GM12891 (cell line): Measurements from ENCODE around the gene TMEM223. TPM values are rescaled to one million over a fixed set of nuclear protein-coding genes. Genes with fewer than 3 reads are reported as not detected.
"Not testable (repeated sequence)": the region's sequence is repeated elsewhere in the genome, so short reads cannot be mapped to it uniquely, and the experiment has no call there.

Source experiments
- DNase-seq: peaks from one replicate; pipeline ENCODE4 v3.0.0; 2011; ENCODE audit warnings: low spot score; ENCODE audit not compliant: insufficient read length
- FAIRE-seq: peaks from 2 replicates; lab custom pipeline; 2011; peaks lifted over from hg19 to GRCh38; lab: Jason Lieb, UNC
- PAX5 ChIP-seq: IDR thresholded peaks from 2 replicates; pipeline ENCODE4 v1.6.1; 2011; ENCODE audit warnings: low read length, moderate library complexity, mild to moderate bottlenecking; ENCODE audit not compliant: insufficient read depth, severe bottlenecking
- POLR2A ChIP-seq: IDR thresholded peaks from 2 replicates; pipeline ENCODE4 v1.6.1; 2011; ENCODE audit warnings: low read depth, low read length, control low read depth
- POLR2AphosphoS5 ChIP-seq: IDR thresholded peaks from 2 replicates; pipeline ENCODE4 v1.6.1; 2011; ENCODE audit warnings: low read depth, low read length, control low read depth
- POU2F2 ChIP-seq: IDR thresholded peaks from 2 replicates; pipeline ENCODE4 v1.6.1; 2011; ENCODE audit warnings: low read depth, mild to moderate bottlenecking, control low read depth, low read length, moderate library complexity
- SPI1 ChIP-seq: IDR thresholded peaks from 2 replicates; pipeline ENCODE4 v1.6.1; 2011; ENCODE audit warnings: low read depth, low read length, control low read depth
- TAF1 ChIP-seq: IDR thresholded peaks from 2 replicates; pipeline ENCODE4 v1.6.1; 2011; ENCODE audit warnings: low read depth, low read length, control low read depth
- polyA plus RNA-seq: library from polyadenylated mRNA; unstranded; fragments of >200 nt; gene quantifications from one replicate; pipeline ENCODE4 v1.2.1, GENCODE V29; 2012; ENCODE audit warnings: low read depth, missing spikeins, inconsistent platforms; ENCODE audit not compliant: missing spikeins

The TMEM223 gene, protein sequence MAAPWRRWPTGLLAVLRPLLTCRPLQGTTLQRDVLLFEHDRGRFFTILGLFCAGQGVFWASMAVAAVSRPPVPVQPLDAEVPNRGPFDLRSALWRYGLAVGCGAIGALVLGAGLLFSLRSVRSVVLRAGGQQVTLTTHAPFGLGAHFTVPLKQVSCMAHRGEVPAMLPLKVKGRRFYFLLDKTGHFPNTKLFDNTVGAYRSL
- 11.4 TPM for polyA plus RNA-seq

DNA sequence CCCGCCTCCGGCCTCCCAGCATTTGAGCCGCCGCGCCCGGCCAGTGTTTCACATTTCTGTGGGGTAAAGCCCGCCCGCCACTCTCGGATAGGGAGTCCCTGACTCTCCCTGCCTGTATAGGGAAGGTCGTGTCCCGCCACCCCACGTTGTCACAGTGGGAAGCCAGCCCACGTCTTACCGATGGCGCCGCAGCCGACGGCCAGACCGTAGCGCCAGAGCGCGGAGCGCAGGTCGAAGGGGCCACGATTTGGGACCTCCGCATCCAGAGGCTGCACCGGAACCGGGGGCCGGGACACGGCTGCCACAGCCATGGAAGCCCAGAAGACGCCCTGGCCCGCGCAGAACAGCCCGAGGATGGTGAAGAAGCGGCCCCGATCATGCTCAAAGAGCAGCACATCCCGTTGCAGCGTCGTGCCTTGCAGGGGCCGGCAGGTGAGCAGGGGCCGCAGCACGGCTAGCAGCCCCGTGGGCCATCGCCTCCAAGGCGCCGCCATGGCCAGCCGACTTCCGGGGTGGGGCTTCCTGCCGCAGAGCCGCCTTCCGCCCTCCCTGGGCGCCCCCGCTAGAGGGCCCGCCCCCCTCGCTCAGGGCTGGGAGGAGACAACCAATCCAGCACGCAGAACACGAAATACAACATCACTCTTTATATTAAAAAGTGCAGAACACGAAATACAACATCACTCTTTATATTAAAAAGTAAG is at the start of gene TMEM223:
Gene TMEM223, minus strand, starts transcription at position 506 of the 701 bp plus-strand sequence. Its CDS starts 12 bp downstream, at position 494.
- peak; percentile 83 for FAIRE-seq
- peak; percentile 86 for DNase-seq
- no peak for TF ChIP-seq SPI1
- TF ChIP-seq TAF1 = peak; percentile 76
- peak; percentile 75 for TF ChIP-seq POU2F2
- TF ChIP-seq PAX5 = peak; percentile 31
- peak; percentile 96 for TF ChIP-seq POLR2A
- TF ChIP-seq POLR2AphosphoS5 = peak; percentile 97

DNA sequence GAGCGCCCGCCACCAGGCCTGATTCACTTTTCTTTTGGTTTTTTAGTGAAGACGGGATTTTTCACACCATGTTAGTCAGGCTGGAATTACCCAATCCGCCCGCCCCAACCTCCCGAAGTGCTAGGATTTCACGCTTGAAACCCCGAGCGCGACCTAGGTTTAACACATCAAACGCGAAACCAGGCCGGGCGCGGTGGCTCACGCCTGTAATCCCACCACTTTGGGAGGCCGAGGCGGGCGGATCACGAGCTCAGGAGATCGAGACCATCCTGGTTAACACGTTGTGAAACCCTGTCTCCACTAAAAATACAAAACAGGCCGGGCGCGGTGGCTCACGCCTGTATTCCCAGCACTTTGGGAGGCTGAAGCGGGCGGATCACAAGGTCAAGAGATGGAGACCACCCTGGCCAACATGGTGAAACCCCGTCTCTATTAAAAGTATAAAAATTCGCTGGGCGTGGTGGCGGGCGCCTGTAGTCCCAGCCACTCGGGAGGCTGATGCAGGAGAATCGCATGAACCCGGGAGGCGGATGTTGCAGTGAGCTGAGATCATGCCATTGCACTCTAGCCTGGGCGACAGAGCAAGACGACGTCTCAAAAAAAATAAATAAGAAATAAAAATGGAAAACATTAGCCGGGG is 49.0 kb upstream of the TMEM223 start:
- peak; percentile 80 for TF ChIP-seq PAX5
- FAIRE-seq, DNase-seq: not testable (repeated sequence)

DNA sequence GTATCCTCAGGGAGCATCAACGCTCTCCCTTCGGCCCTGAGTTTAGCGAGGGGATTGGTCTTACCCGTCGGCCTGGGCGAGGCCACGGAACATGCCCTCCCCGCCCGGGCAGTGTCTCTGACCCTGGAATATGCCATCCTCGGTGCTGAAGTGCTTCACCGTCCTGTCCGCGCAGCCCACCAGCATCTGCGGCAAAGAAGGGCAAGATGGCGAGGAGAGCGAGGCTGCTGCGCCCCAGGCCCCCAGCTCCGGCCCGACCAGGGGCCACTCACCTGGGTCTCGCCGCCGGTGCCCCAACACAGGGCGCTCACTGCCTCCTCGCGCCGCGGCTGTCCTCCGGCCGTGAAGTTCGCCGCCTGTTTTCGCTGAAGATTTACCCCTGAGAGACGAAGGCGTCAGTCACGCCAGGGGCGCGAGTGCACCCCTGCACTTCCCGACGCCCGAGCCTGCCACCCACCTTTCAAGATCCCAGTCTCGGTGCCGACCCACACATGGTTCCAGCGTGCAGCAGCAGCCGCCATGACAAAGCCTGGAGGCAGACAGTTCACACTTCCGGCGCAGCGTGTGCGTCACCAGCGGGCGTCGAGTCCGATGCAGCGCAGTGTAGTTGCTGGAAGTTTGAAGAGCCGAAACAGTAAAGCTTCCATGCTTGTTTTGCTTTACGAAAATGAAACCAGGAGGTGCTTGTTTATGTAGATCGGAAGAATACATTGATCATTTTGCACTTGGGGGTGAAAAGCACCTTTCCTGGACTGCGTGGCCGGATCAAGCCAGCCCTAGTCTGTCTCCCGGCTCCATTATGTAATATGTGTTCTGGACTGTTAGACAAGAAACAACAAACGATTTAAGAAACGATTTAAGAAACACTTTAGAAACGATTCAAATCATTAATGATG is 47.5 kb upstream of the TMEM223 start, which contains the start of gene WDR74:
Gene WDR74, minus strand, starts transcription at position 541 of the 896 bp plus-strand sequence. Its CDS starts 20 bp downstream, at position 521.
- TF ChIP-seq TAF1 (peak; percentile 96), SPI1 (no peak), POU2F2 (peak; percentile 79), PAX5 (no peak), POLR2AphosphoS5 (peak; percentile 92), POLR2A (peak; percentile 89)
- DNase-seq (peak; percentile 86), FAIRE-seq (peak; percentile 90)

DNA sequence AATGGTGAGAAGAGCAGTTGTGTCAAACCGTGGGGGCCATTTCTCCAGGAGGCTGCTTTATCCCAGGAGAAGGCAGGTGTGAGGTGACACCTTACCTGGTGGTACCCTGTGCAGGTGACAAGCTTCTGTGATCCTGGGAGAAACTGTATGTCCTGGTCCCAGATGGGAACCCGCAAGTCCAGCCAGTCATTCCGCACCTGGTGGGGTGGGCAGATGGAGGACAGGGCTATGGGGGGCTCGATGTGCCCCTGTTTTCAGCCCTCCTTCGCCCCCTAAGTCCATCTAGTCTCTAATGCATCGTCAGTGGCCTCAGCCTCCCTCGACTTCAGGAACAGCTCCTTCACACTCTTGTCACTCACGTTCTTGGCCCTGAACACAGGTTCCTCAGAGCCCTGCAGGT is 43.5 kb upstream of the TMEM223 start:
- DNase-seq (no peak), FAIRE-seq (no peak)
- TF ChIP-seq POLR2A = no peak
- no peak for TF ChIP-seq POLR2AphosphoS5
- TF ChIP-seq PAX5 = no peak
- no peak for TF ChIP-seq POU2F2
- TF ChIP-seq SPI1 = no peak
- TF ChIP-seq TAF1 = no peak

DNA sequence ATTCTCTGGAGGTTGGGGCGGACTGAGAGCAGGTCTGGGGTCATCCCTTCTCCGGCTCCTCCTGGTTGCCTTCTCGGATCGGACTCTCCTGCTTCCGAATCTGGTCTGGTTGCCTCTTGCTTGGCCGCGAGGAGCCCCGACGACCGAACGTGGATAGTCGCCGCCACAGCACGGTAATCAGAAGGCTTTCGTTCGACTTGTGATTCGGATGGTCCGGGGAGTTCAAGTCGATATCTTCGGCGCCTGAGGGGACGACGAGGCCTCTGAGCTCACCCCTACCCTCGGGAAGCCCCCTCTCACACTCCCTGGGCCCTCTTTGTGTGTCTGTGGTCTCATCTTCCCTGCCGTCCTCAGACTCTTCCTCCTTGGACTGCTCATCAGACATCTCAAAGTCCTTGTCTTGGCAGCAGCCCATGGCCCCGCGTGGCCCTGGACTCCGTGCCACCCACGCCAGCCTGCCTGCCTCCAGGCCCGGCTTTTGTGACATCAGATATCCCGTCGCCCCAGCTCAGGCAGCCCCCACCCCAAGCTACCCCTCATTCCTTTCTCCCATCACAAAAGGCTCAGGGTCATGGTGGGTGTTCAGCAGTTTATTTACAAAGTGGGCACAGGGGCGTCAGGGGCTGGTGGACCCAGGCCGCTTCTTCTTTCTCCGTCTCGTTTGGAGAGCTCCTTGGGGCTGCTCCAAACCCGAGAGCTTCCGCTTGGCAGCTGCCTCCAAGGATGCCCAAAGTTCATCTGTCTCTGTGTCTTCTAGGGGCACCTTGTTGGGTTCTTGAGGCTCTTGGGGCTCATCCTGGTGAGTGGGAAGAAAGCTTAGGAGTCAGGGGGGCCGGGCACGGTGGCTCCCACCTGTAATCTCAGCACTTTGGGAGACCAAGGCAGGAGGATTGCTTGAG is 40.8 kb upstream of the TMEM223 start, which contains the start of gene TEX54:
Gene TEX54, minus strand, starts transcription at position 506 of the 899 bp plus-strand sequence.
- FAIRE-seq (no peak), DNase-seq (no peak)
- TF ChIP-seq PAX5 = no peak
- TF ChIP-seq TAF1 = 0 out of 2 replicates have a peak, but pooled peaks have one; percentile 13
- TF ChIP-seq POLR2AphosphoS5 = peak; percentile 81
- TF ChIP-seq POU2F2 = peak; percentile 27; the same call in 1 of the 2 replicates
- no peak for TF ChIP-seq POLR2A
- TF ChIP-seq SPI1 = no peak

DNA sequence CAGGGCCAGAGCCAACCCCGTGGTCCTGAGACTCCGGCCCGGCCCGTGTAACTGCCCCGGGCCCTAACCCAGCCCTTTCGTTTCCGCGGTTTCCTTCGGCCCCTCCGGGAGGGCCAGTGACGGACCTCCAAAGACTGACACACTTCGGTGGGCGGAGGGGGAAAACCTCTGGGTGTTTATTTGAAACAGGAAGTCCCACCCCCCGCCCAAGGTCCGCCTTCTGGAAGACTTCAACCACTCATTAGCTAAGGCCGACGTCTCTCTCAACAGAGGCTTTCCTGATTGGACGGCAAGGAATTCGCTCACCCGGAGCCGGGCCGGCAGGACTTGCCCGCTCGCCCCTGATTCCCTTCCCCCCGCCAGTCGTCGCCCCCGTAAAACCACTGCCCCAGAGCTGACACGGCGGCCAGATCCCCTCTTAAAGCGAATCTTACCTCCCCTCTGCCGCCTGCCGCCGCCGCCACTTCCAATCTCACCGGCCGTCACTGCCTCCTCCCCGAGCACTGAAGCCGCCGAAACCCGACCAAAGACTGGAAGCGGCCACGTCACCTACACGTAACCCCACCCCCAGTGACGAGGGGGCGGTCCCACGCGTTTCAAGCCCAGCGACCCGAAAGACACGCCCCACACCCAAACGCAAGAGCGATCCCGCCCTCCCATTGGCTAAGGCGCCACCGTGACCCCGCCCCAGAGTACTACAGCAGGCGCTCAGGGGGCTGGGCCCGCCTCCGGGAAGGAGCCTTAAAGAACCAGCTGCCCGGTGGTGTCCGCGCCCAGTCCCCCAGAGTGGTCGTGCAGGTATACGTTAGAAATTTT is 39.9 kb upstream of the TMEM223 start, which contains the start of gene STX5:
Gene STX5, minus strand, starts transcription at position 532 of the 816 bp plus-strand sequence. CDS start 808 bp downstream, outside the sequence.
- DNase-seq (peak; percentile 94), FAIRE-seq (peak; percentile 92)

DNA sequence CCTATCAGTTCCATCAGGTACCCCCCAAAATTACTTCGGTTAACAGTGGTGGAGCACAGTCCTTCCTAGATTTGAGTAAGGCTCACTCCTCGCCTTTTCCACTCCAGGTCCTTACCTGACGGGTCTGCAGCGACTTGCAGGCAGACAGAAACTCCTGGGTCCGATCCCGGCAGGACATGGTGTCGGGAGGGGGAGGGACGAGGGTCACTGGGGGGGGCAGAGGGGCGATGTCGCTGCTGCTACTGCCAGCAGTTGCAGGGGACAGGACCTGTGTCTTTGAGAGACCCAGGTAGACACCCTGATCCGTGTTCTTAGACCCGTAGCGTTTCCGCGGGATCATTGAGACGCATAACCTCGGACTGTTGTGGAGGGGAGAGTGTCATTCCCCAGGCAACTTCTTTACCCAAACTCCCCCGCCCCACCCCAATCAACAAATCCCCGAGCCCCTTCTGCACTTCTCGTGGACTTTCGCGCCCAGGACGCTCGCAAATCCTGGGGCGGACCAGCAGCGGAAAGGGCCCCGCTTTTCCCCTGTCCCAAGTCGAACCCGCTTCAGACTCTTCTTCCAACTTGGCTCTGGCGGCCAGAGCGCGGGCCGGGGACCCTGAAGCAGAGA is 39.2 kb upstream of the TMEM223 start:
- TF ChIP-seq SPI1 (no peak), POLR2AphosphoS5 (0 out of 2 replicates have a peak, but pooled peaks have one; percentile 32), TAF1 (no peak), POLR2A (no peak)
- FAIRE-seq (no peak), DNase-seq (no peak)

More for the DNA sequence above, 39.9 kb upstream of the TMEM223 start, which contains the start of gene STX5:
- TF ChIP-seq SPI1 (peak; percentile 63), POLR2AphosphoS5 (no peak; the same call in 1 of the 2 replicates), TAF1 (peak; percentile 86), POLR2A (peak; percentile 86), POU2F2 (no peak), PAX5 (peak; percentile 33)

DNA sequence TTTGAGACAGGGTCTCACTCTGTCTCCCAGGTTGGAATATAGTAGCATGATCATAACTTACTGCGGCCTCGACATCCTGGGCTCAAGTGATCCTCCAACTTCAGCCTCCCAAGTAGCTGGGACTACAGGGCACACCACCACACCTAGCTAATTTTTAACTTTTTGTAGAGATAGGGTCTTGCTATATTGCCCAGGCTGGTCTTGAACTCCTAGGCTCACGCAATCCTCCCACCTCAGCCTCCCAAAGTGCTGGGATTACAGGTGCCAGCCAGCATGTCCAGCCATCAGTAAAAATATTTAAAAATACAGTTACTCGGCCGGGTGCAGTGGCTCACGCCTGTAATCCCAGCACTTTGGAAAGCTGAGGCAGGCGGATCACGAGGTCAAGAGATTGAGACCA is 36.3 kb upstream of the TMEM223 start:
- not testable (repeated sequence) for DNase-seq, FAIRE-seq
